ENCODE measurements around the gene PHACTR1. TPM values are rescaled to one million over a fixed set of nuclear protein-coding genes. Genes with fewer than 3 reads are reported as not detected.

PHACTR1 gene
- total RNA-seq, 4 donors from 2014 or later = 1.5 to 3.6 (median 2.5) TPM

GRCh38 chr6:12923644-12924235 is 207.2 kb downstream of the PHACTR1 start:
- intact Hi-C loops (cut with DNase I; ENCODE audit: low total_unique reads) = no loop called here
- 69 to 80% methylated on average over 3 of the region's 3 CpGs for WGBS, 2 donors
- no peak for DNase-seq (ENCODE audit: low spot score in 2 of 2)
- TF ChIP-seq, protein P1, sequence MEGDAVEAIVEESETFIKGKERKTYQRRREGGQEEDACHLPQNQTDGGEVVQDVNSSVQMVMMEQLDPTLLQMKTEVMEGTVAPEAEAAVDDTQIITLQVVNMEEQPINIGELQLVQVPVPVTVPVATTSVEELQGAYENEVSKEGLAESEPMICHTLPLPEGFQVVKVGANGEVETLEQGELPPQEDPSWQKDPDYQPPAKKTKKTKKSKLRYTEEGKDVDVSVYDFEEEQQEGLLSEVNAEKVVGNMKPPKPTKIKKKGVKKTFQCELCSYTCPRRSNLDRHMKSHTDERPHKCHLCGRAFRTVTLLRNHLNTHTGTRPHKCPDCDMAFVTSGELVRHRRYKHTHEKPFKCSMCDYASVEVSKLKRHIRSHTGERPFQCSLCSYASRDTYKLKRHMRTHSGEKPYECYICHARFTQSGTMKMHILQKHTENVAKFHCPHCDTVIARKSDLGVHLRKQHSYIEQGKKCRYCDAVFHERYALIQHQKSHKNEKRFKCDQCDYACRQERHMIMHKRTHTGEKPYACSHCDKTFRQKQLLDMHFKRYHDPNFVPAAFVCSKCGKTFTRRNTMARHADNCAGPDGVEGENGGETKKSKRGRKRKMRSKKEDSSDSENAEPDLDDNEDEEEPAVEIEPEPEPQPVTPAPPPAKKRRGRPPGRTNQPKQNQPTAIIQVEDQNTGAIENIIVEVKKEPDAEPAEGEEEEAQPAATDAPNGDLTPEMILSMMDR (IDR thresholded peaks at IDR 0.05) = no peak
- no peak for TF ChIP-seq POLR2A (IDR thresholded peaks at IDR 0.05)
- H3K4me3 ChIP-seq (ENCODE audit: low read depth, poor library complexity, severe bottlenecking) = no peak overlapping the region

GRCh38 chr6:12924911-12925310 is 208.3 kb downstream of the PHACTR1 start:
- intact Hi-C loops (cut with DNase I; ENCODE audit: low total_unique reads) = no loop called here
- TF ChIP-seq, protein P1 (IDR thresholded peaks at IDR 0.05) = no peak
- no peak for TF ChIP-seq POLR2A (IDR thresholded peaks at IDR 0.05)
- no peak for DNase-seq (ENCODE audit: low spot score in 2 of 2)
- H3K4me3 ChIP-seq (ENCODE audit: low read depth, poor library complexity, severe bottlenecking) = no peak overlapping the region
- 69 to 79% methylated on average over 1 of the region's 1 CpG for WGBS, 2 donors

DNA sequence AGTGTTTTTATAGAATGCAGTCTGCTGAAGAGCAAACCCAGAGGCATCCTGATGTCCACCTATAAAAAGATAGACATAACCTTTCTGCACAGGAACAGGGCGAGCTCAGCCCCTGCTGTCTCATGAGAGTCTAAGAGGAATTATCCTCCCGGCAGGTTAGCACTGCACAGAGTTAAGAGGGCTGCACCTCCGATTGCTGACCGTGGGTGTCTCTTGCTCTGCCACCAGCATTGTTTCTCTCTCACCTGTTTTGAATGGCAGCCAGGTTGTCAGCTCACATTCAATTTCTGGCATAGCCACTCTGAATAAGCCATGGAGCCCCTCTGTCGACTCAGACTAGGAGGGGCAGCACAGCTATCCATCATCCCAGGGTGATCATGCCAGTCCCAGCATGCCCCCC is 211.2 kb downstream of the PHACTR1 start:
- DNase-seq (ENCODE audit: low spot score in 2 of 2) = no peak
- intact Hi-C loops (cut with DNase I; ENCODE audit: low total_unique reads) = no loop called here
- TF ChIP-seq, protein P1 (IDR thresholded peaks at IDR 0.05) = no peak
- TF ChIP-seq POLR2A (IDR thresholded peaks at IDR 0.05) = no peak
- 59 to 62% methylated on average over 5 of the region's 5 CpGs for WGBS, 2 donors
- no peak overlapping the region for H3K4me3 ChIP-seq (ENCODE audit: low read depth, poor library complexity, severe bottlenecking)

GRCh38 chr6:12929678-12930077 is 213.1 kb downstream of the PHACTR1 start:
- intact Hi-C loops (cut with DNase I; ENCODE audit: low total_unique reads) = no loop called here
- H3K4me3 ChIP-seq (ENCODE audit: low read depth, poor library complexity, severe bottlenecking) = no peak overlapping the region
- no peak for DNase-seq (ENCODE audit: low spot score in 2 of 2)
- 72 to 77% methylated on average over 2 of the region's 2 CpGs for WGBS, 2 donors
- TF ChIP-seq, protein P1 (IDR thresholded peaks at IDR 0.05) = no peak
- TF ChIP-seq POLR2A (IDR thresholded peaks at IDR 0.05) = no peak

GRCh38 chr6:12931639-12932038 is 215.1 kb downstream of the PHACTR1 start:
- DNase-seq (ENCODE audit: low spot score in 2 of 2) = no peak
- no peak overlapping the region for H3K4me3 ChIP-seq (ENCODE audit: low read depth, poor library complexity, severe bottlenecking)
- WGBS, 2 donors = 95 to 97% methylated on average over 4 of the region's 4 CpGs
- TF ChIP-seq, protein P1 (IDR thresholded peaks at IDR 0.05) = no peak
- no peak for TF ChIP-seq POLR2A (IDR thresholded peaks at IDR 0.05)
- intact Hi-C loops (cut with DNase I; ENCODE audit: low total_unique reads) = no loop called here

DNA sequence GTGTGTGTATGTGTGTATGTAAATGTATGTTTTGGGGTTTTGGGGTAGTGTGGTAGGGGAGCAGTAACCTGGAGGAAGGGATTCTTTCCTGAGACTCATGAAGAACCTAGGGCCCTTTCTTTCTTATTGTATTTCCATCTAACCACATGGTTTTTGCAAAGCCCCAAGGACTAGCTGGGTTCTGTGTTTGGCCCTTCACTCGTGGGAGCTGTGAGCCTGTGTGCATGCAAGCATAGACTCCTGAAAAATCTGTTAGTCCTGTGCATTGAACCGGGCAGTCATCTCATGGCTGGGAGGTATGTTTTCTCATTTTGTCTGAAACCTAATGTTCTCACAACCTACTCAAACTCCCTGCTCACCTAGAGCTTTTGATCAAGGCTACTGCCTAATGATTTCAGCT is 219.1 kb downstream of the PHACTR1 start:
- no peak overlapping the region for H3K4me3 ChIP-seq (ENCODE audit: low read depth, poor library complexity, severe bottlenecking)
- no peak for DNase-seq (ENCODE audit: low spot score in 2 of 2)
- TF ChIP-seq, protein P1 (IDR thresholded peaks at IDR 0.05) = no peak
- TF ChIP-seq POLR2A (IDR thresholded peaks at IDR 0.05) = no peak
- intact Hi-C loops (cut with DNase I; ENCODE audit: low total_unique reads) = no loop called here
- 81 to 91% methylated on average over 2 of the region's 2 CpGs for whole genome bisulfite sequencing, 2 donors

All from lower leg skin (tissue), 4 donors.